A673 (cell line): ENCODE results near the gene H3-3A.

Experiments
- CTCF ChIP-seq: fragments of 300-800, 200-600 bp; sonication (generic); conservative IDR thresholded peaks from 2 replicates; pipeline ENCODE4 v1.5.1; 2017; ENCODE audit warnings: low read depth, mild to moderate bottlenecking, antibody characterized with exemption, low read length, moderate library complexity, mixed read lengths
- EZH2 ChIP-seq: fragments of 200-600 bp; sonication (generic); IDR thresholded peaks from 2 replicates; pipeline ENCODE4 v1.6.1; 2017; ENCODE audit warnings: borderline replicate concordance, low read depth, mild to moderate bottlenecking, mixed read lengths, antibody characterized with exemption, low read length; ENCODE audit not compliant: poor library complexity, severe bottlenecking

GRCh38 chr1:226086776-226087175 is 24.3 kb downstream of the H3-3A start:
- TF ChIP-seq CTCF (no peak), EZH2 (no peak)
